Trophoblast cell (in vitro differentiated cells and primary cell): Measurements from ENCODE around the gene STARD4.

Experiments used
- DNase-seq, 2 donors: peaks; one replicate each; pipeline ENCODE4 v3.0.0-alpha.2; 2016
- H2AFZ ChIP-seq: 2 replicates; pipeline ENCODE4 v1.6.1; 2013; ENCODE audit warnings: low read length, moderate library complexity, mild to moderate bottlenecking; ENCODE audit not compliant: insufficient read depth, poor library complexity
- H2AK5ac ChIP-seq: 2 replicates; pipeline ENCODE4 v1.6.1; 2013; ENCODE audit warnings: mild to moderate bottlenecking, low read length
- H2BK120ac ChIP-seq: 2 replicates; pipeline ENCODE4 v1.6.1; 2013; ENCODE audit warnings: low read length, mild to moderate bottlenecking, moderate library complexity; ENCODE audit not compliant: insufficient read depth, poor library complexity
- H2BK12ac ChIP-seq: 2 replicates; pipeline ENCODE4 v1.6.1; 2013; ENCODE audit warnings: mild to moderate bottlenecking, low read length, moderate library complexity
- H2BK5ac ChIP-seq: 2 replicates; pipeline ENCODE4 v1.6.1; 2013; ENCODE audit warnings: low read length, low read depth, moderate library complexity, mild to moderate bottlenecking; ENCODE audit not compliant: poor library complexity
- H3K14ac ChIP-seq: 2 replicates; pipeline ENCODE4 v1.6.1; 2013; ENCODE audit warnings: mild to moderate bottlenecking, low read length
- H3K18ac ChIP-seq: 2 replicates; pipeline ENCODE4 v1.6.1; 2013; ENCODE audit warnings: mild to moderate bottlenecking, low read length
- H3K23ac ChIP-seq: 2 replicates; pipeline ENCODE4 v1.6.1; 2013; ENCODE audit warnings: low read length
- H3K27ac ChIP-seq: 2 replicates; pipeline ENCODE4 v1.5.1; 2013; ENCODE audit warnings: low read depth, mild to moderate bottlenecking, inconsistent platforms, low read length, moderate library complexity
- H3K27me3 ChIP-seq: 2 replicates; pipeline ENCODE4 v1.6.1; 2013; ENCODE audit warnings: inconsistent platforms, mild to moderate bottlenecking, low read length, moderate library complexity; ENCODE audit not compliant: insufficient read depth
- H3K36me3 ChIP-seq, 2 experiments: 1 replicate in 1 of 2; 2 replicates in 1 of 2; pipeline ENCODE4 v1.6.1; 2013; ENCODE audit warnings: low read length in 2 of 2, mild to moderate bottlenecking in 2 of 2, moderate library complexity in 1 of 2; ENCODE audit not compliant: insufficient read depth in 2 of 2, control insufficient read depth in 1 of 2
- H3K4ac ChIP-seq: 2 replicates; pipeline ENCODE4 v1.6.1; 2013; ENCODE audit warnings: low read depth, mild to moderate bottlenecking, low read length, moderate library complexity
- H3K4me1 ChIP-seq, 2 experiments: 1 replicate in 1 of 2; 2 replicates in 1 of 2; pipeline ENCODE4 v1.6.1; 2013; ENCODE audit warnings: low read length in 2 of 2, mild to moderate bottlenecking in 2 of 2, moderate library complexity in 1 of 2; ENCODE audit not compliant: insufficient read depth in 2 of 2, control insufficient read depth in 1 of 2
- H3K4me2 ChIP-seq: 2 replicates; pipeline ENCODE4 v1.6.1; 2013; ENCODE audit warnings: inconsistent platforms, mild to moderate bottlenecking, low read length, moderate library complexity
- H3K4me3 ChIP-seq: 2 replicates; pipeline ENCODE4 v1.5.1; 2013; ENCODE audit warnings: mild to moderate bottlenecking, low read depth, low read length, inconsistent platforms
- H3K79me1 ChIP-seq: one replicate; pipeline ENCODE4 v1.6.1; 2013; ENCODE audit warnings: low read length
- H3K79me2 ChIP-seq: 2 replicates; pipeline ENCODE4 v1.6.1; 2013; ENCODE audit warnings: low read length, mild to moderate bottlenecking; ENCODE audit not compliant: control insufficient read depth, insufficient read depth, poor library complexity
- H3K9ac ChIP-seq: 2 replicates; pipeline ENCODE4 v1.6.1; 2013; ENCODE audit warnings: mild to moderate bottlenecking, low read length
- H3K9me3 ChIP-seq: 2 replicates; pipeline ENCODE4 v1.6.1; 2013; ENCODE audit warnings: low read depth, mild to moderate bottlenecking, control low read depth, inconsistent platforms, low read length; ENCODE audit not compliant: insufficient read depth
- H4K12ac ChIP-seq: 2 replicates; pipeline ENCODE4 v1.6.1; 2013; ENCODE audit warnings: low read depth, mild to moderate bottlenecking, low read length, moderate library complexity
- H4K8ac ChIP-seq: 2 replicates; pipeline ENCODE4 v1.6.1; 2013; ENCODE audit warnings: low read depth, mild to moderate bottlenecking, low read length, moderate library complexity
- H4K91ac ChIP-seq: one replicate; pipeline ENCODE4 v1.6.1; 2013; ENCODE audit warnings: low read depth, mild to moderate bottlenecking, low read length, moderate library complexity
- WGBS: extraction: QIAGEN DNeasy Blood & Tissue Kit; methylation state at CpG from one replicate; pipeline ENCODE4 v1.1.7; 2013; ENCODE audit warnings: missing lambda C conversion rate; ENCODE audit not compliant: insufficient read length, insufficient coverage; ENCODE audit errors: extremely low coverage; 5-methylcytosine and 5-hydroxymethylcytosine counted together

Gene STARD4

GRCh38 chr5:111556501-111556900 is 44.2 kb upstream of the STARD4 start:
- Histone ChIP-seq H2BK5ac (no peak overlapping the region), H3K4me2 (no peak overlapping the region), H3K79me2 (no peaks in the 10 kb centered on the region), H3K79me1 (no peaks in the 10 kb centered on the region), H3K36me3 (no peaks in the 10 kb centered on the region), H3K27me3 (no peaks in the 10 kb centered on the region), H2AFZ (no peak overlapping the region), H4K8ac (no peak overlapping the region), H2AK5ac (no peak overlapping the region), H3K9ac (no peak overlapping the region), H4K12ac (no peak overlapping the region), H3K27ac (no peak overlapping the region), H3K14ac (no peak overlapping the region), H3K23ac (no peak overlapping the region), H3K4me1 (peaks cover 2 to 3% of the 10 kb centered on the region in 2 experiments), H2BK120ac (no peak overlapping the region), H3K4me3 (no peak overlapping the region), H3K18ac (no peak overlapping the region), H4K91ac (no peak overlapping the region), H3K9me3 (no peaks in the 10 kb centered on the region), H2BK12ac (no peak overlapping the region), H3K4ac (no peak overlapping the region)
- WGBS: no CpG with 5 or more reads among the region's 3 CpGs
- no peak for DNase-seq

- Histone ChIP-seq H2AK5ac (no peak overlapping the region), H3K27me3 (no peaks in the 10 kb centered on the region), H3K9me3 (no peaks in the 10 kb centered on the region), H3K79me2 (no peaks in the 10 kb centered on the region), H3K9ac (no peak overlapping the region), H3K27ac (no peak overlapping the region), H3K4me1 (peaks cover 2 to 4% of the 10 kb centered on the region in 2 experiments), H4K12ac (no peak overlapping the region), H4K8ac (no peak overlapping the region), H2BK5ac (no peak overlapping the region), H2AFZ (no peak overlapping the region), H3K79me1 (no peaks in the 10 kb centered on the region), H3K36me3 (no peaks in the 10 kb centered on the region), H3K23ac (no peak overlapping the region), H3K4me2 (no peak overlapping the region), H3K18ac (no peak overlapping the region), H2BK12ac (no peak overlapping the region), H2BK120ac (no peak overlapping the region), H3K4me3 (no peak overlapping the region), H3K14ac (no peak overlapping the region), H3K4ac (no peak overlapping the region), H4K91ac (no peak overlapping the region)
- WGBS: no CpG with 5 or more reads among the region's 1 CpG
- DNase-seq: no peak
Observed at GRCh38 chr5:111555760-111556159, 43.4 kb upstream of the STARD4 start.

GRCh38 chr5:111553868-111554267 is 41.5 kb upstream of the STARD4 start:
- Histone ChIP-seq H4K91ac (no peak overlapping the region), H3K4me3 (no peak overlapping the region), H2AK5ac (no peak overlapping the region), H3K4me2 (no peak overlapping the region), H2BK12ac (no peak overlapping the region), H2AFZ (no peak overlapping the region), H3K14ac (no peak overlapping the region), H3K4ac (no peak overlapping the region), H3K9ac (no peak overlapping the region), H2BK5ac (no peak overlapping the region), H3K27me3 (no peaks in the 10 kb centered on the region), H3K79me2 (no peaks in the 10 kb centered on the region), H3K79me1 (no peaks in the 10 kb centered on the region), H2BK120ac (no peak overlapping the region), H3K4me1 (peaks cover 2 to 4% of the 10 kb centered on the region in 2 experiments), H3K23ac (no peak overlapping the region), H4K12ac (no peak overlapping the region), H4K8ac (no peak overlapping the region), H3K9me3 (no peaks in the 10 kb centered on the region), H3K27ac (no peak overlapping the region), H3K36me3 (no peaks in the 10 kb centered on the region), H3K18ac (no peak overlapping the region)
- DNase-seq: no peak
- WGBS: no CpG with 5 or more reads among the region's 1 CpG

- no peaks in the 10 kb centered on the region for H3K9me3 ChIP-seq
- no peak for DNase-seq
- WGBS: no CpG with 5 or more reads among the region's 1 CpG
- H3K79me2 ChIP-seq: no peaks in the 10 kb centered on the region
- no peak overlapping the region for H2BK12ac ChIP-seq
- no peak overlapping the region for H4K8ac ChIP-seq
- H3K27ac ChIP-seq: no peak overlapping the region
- no peaks in the 10 kb centered on the region for H3K36me3 ChIP-seq
- H2BK5ac ChIP-seq: no peak overlapping the region
- no peak overlapping the region for H3K4me2 ChIP-seq
- H3K4me3 ChIP-seq: no peak overlapping the region
- H3K4me1 ChIP-seq: peaks cover 2 to 4% of the 10 kb centered on the region in 2 experiments
- no peak overlapping the region for H3K14ac ChIP-seq
- no peak overlapping the region for H2BK120ac ChIP-seq
- H4K91ac ChIP-seq: no peak overlapping the region
- no peaks in the 10 kb centered on the region for H3K27me3 ChIP-seq
- H2AK5ac ChIP-seq: no peak overlapping the region
- no peak overlapping the region for H3K9ac ChIP-seq
- no peak overlapping the region for H2AFZ ChIP-seq
- H3K4ac ChIP-seq: no peak overlapping the region
- H4K12ac ChIP-seq: no peak overlapping the region
- H3K23ac ChIP-seq: no peak overlapping the region
- H3K79me1 ChIP-seq: no peaks in the 10 kb centered on the region
- no peak overlapping the region for H3K18ac ChIP-seq
Observed at GRCh38 chr5:111552896-111553295, 40.6 kb upstream of the STARD4 start.
